ENCODE results near the gene TMEM121. TPM values are rescaled to one million over a fixed set of nuclear protein-coding genes. Genes with fewer than 3 reads are reported as not detected.
"Not testable (repeated sequence)": the region's sequence is repeated elsewhere in the genome, so short reads cannot be mapped to it uniquely, and the experiment has no call there.

The TMEM121 gene
- polyA plus RNA-seq, 1 donor (not counting 4 experiments of a cell fraction or from before 2014, with no cell fraction given), result 0.18 TPM

GRCh38 chr14:105540811-105541210 is 14.4 kb downstream of the TMEM121 start:
- no peaks in the 10 kb centered on the region for H3K9me1 ChIP-seq (ENCODE audit: control insufficient read depth, extremely low read depth, insufficient read depth, low read length)
- TF ChIP-seq CTCF (optimal IDR thresholded peaks at IDR 0.05 in 1 of 3, IDR thresholded peaks at IDR 0.05 in 1 of 3, conservative IDR thresholded peaks at IDR 0.05 in 1 of 3; ENCODE audit: extremely low read depth in 1 of 3, insufficient read depth in 2 of 3, low read length in 3 of 3) (no peak), EZH2 (IDR thresholded peaks at IDR 0.05; ENCODE audit: low read length) (no peak)
- dilution Hi-C loops (cut with MboI; ENCODE audit: extremely low pct_ligation_motif_present, low sequenced_read_pairs), result no loop called here
- H3K79me2 ChIP-seq (ENCODE audit: control insufficient read depth, insufficient read depth, low read length), result no peaks in the 10 kb centered on the region
- H2AFZ ChIP-seq (ENCODE audit: control insufficient read depth, low read length), result no peak overlapping the region
- no peaks in the 10 kb centered on the region for H3K36me3 ChIP-seq (ENCODE audit: control insufficient read depth in 2 of 2, extremely low read depth in 1 of 2, insufficient read depth in 2 of 2, low read length in 2 of 2)
- H4K20me1 ChIP-seq (ENCODE audit: control insufficient read depth, extremely low read depth, insufficient read depth, low read length), result no peaks in the 10 kb centered on the region
- no peak overlapping the region for H3K4me3 ChIP-seq (ENCODE audit: control insufficient read depth in 2 of 3, extremely low read depth in 1 of 3, insufficient read depth in 2 of 3, low read depth in 1 of 3, low read length in 3 of 3)
- no peaks in the 10 kb centered on the region for H3K4me1 ChIP-seq (ENCODE audit: control insufficient read depth, extremely low read depth, insufficient read depth, low read length)
- FAIRE-seq (no peak), DNase-seq (ENCODE audit: low read depth, low spot score) (no peak)
- no peaks in the 10 kb centered on the region for H3K9me3 ChIP-seq (ENCODE audit: control insufficient read depth, low read depth, low read length)
- H3K27ac ChIP-seq (ENCODE audit: control insufficient read depth, insufficient read depth, low read length), result no peak overlapping the region
- no peak overlapping the region for H3K4me2 ChIP-seq (ENCODE audit: control insufficient read depth, extremely low read depth, insufficient read depth, low read depth, low read length)
- no peak overlapping the region for H3K9ac ChIP-seq (ENCODE audit: control insufficient read depth, extremely low read depth, insufficient read depth, low read length)
- H3K27me3 ChIP-seq (ENCODE audit: control insufficient read depth, extremely low read depth, insufficient read depth, low read length), result peaks cover 11% of the 10 kb centered on the region

GRCh38 chr14:105541218-105541875 is 15.0 kb downstream of the TMEM121 start:
- TF ChIP-seq EZH2 (IDR thresholded peaks at IDR 0.05; ENCODE audit: low read length) (no peak), CTCF (optimal IDR thresholded peaks at IDR 0.05 in 1 of 3, IDR thresholded peaks at IDR 0.05 in 1 of 3, conservative IDR thresholded peaks at IDR 0.05 in 1 of 3; ENCODE audit: extremely low read depth in 1 of 3, insufficient read depth in 2 of 3, low read length in 3 of 3) (no peak)
- dilution Hi-C loops (cut with MboI; ENCODE audit: extremely low pct_ligation_motif_present, low sequenced_read_pairs), result no loop called here
- H3K36me3 ChIP-seq (ENCODE audit: control insufficient read depth in 2 of 2, extremely low read depth in 1 of 2, insufficient read depth in 2 of 2, low read length in 2 of 2), result no peaks in the 10 kb centered on the region
- H3K9me3 ChIP-seq (ENCODE audit: control insufficient read depth, low read depth, low read length), result no peaks in the 10 kb centered on the region
- no peak overlapping the region for H3K4me2 ChIP-seq (ENCODE audit: control insufficient read depth, extremely low read depth, insufficient read depth, low read depth, low read length)
- no peak for FAIRE-seq
- no peak overlapping the region for H3K27ac ChIP-seq (ENCODE audit: control insufficient read depth, insufficient read depth, low read length)
- DNase-seq (ENCODE audit: low read depth, low spot score), result no peak
- no peaks in the 10 kb centered on the region for H3K9me1 ChIP-seq (ENCODE audit: control insufficient read depth, extremely low read depth, insufficient read depth, low read length)
- no peaks in the 10 kb centered on the region for H4K20me1 ChIP-seq (ENCODE audit: control insufficient read depth, extremely low read depth, insufficient read depth, low read length)
- no peak overlapping the region for H2AFZ ChIP-seq (ENCODE audit: control insufficient read depth, low read length)
- no peak overlapping the region for H3K9ac ChIP-seq (ENCODE audit: control insufficient read depth, extremely low read depth, insufficient read depth, low read length)
- no peaks in the 10 kb centered on the region for H3K79me2 ChIP-seq (ENCODE audit: control insufficient read depth, insufficient read depth, low read length)
- no peak overlapping the region for H3K4me3 ChIP-seq (ENCODE audit: control insufficient read depth in 2 of 3, extremely low read depth in 1 of 3, insufficient read depth in 2 of 3, low read depth in 1 of 3, low read length in 3 of 3)
- H3K4me1 ChIP-seq (ENCODE audit: control insufficient read depth, extremely low read depth, insufficient read depth, low read length), result no peaks in the 10 kb centered on the region
- H3K27me3 ChIP-seq (ENCODE audit: control insufficient read depth, extremely low read depth, insufficient read depth, low read length), result peaks cover 11% of the 10 kb centered on the region

GRCh38 chr14:105545676-105546075 is 19.3 kb downstream of the TMEM121 start:
- dilution Hi-C loops (cut with MboI; ENCODE audit: extremely low pct_ligation_motif_present, low sequenced_read_pairs); FAIRE-seq: not testable (repeated sequence)

GRCh38 chr14:105546410-105546809 is 20.0 kb downstream of the TMEM121 start:
- H3K79me2 ChIP-seq (ENCODE audit: control insufficient read depth, insufficient read depth, low read length); H3K27ac ChIP-seq (ENCODE audit: control insufficient read depth, insufficient read depth, low read length); DNase-seq (ENCODE audit: low read depth, low spot score); H4K20me1 ChIP-seq (ENCODE audit: control insufficient read depth, extremely low read depth, insufficient read depth, low read length); H3K9me3 ChIP-seq (ENCODE audit: control insufficient read depth, low read depth, low read length); dilution Hi-C loops (cut with MboI; ENCODE audit: extremely low pct_ligation_motif_present, low sequenced_read_pairs); H3K4me1 ChIP-seq (ENCODE audit: control insufficient read depth, extremely low read depth, insufficient read depth, low read length); FAIRE-seq; H3K9ac ChIP-seq (ENCODE audit: control insufficient read depth, extremely low read depth, insufficient read depth, low read length); H3K27me3 ChIP-seq (ENCODE audit: control insufficient read depth, extremely low read depth, insufficient read depth, low read length); H3K4me2 ChIP-seq (ENCODE audit: control insufficient read depth, extremely low read depth, insufficient read depth, low read depth, low read length); H3K4me3 ChIP-seq (ENCODE audit: control insufficient read depth in 2 of 3, extremely low read depth in 1 of 3, insufficient read depth in 2 of 3, low read depth in 1 of 3, low read length in 3 of 3); H3K36me3 ChIP-seq (ENCODE audit: control insufficient read depth in 2 of 2, extremely low read depth in 1 of 2, insufficient read depth in 2 of 2, low read length in 2 of 2); H3K9me1 ChIP-seq (ENCODE audit: control insufficient read depth, extremely low read depth, insufficient read depth, low read length); H2AFZ ChIP-seq (ENCODE audit: control insufficient read depth, low read length): not testable (repeated sequence)

More at GRCh38 chr14:105545676-105546075, 19.3 kb downstream of the TMEM121 start:
- not testable (repeated sequence) for H2AFZ ChIP-seq (ENCODE audit: control insufficient read depth, low read length); H3K9me3 ChIP-seq (ENCODE audit: control insufficient read depth, low read depth, low read length); H3K36me3 ChIP-seq (ENCODE audit: control insufficient read depth in 2 of 2, extremely low read depth in 1 of 2, insufficient read depth in 2 of 2, low read length in 2 of 2); H3K4me3 ChIP-seq (ENCODE audit: control insufficient read depth in 2 of 3, extremely low read depth in 1 of 3, insufficient read depth in 2 of 3, low read depth in 1 of 3, low read length in 3 of 3); H3K4me1 ChIP-seq (ENCODE audit: control insufficient read depth, extremely low read depth, insufficient read depth, low read length); H3K9me1 ChIP-seq (ENCODE audit: control insufficient read depth, extremely low read depth, insufficient read depth, low read length); H3K27me3 ChIP-seq (ENCODE audit: control insufficient read depth, extremely low read depth, insufficient read depth, low read length); H3K9ac ChIP-seq (ENCODE audit: control insufficient read depth, extremely low read depth, insufficient read depth, low read length); H3K79me2 ChIP-seq (ENCODE audit: control insufficient read depth, insufficient read depth, low read length); H4K20me1 ChIP-seq (ENCODE audit: control insufficient read depth, extremely low read depth, insufficient read depth, low read length); DNase-seq (ENCODE audit: low read depth, low spot score); H3K27ac ChIP-seq (ENCODE audit: control insufficient read depth, insufficient read depth, low read length); H3K4me2 ChIP-seq (ENCODE audit: control insufficient read depth, extremely low read depth, insufficient read depth, low read depth, low read length)

All from keratinocyte (primary cell).